ENCODE measurements around the gene RAB3A. TPM values are rescaled to one million over a fixed set of nuclear protein-coding genes. Genes with fewer than 3 reads are reported as not detected.
A peak's percentile ranks its signal among the peaks of the same experiment; 100 is the strongest.

Gene RAB3A
- total and polyA plus RNA-seq, 2 donors from 2014 or later, result 5.2 to 10.5 TPM

DNA sequence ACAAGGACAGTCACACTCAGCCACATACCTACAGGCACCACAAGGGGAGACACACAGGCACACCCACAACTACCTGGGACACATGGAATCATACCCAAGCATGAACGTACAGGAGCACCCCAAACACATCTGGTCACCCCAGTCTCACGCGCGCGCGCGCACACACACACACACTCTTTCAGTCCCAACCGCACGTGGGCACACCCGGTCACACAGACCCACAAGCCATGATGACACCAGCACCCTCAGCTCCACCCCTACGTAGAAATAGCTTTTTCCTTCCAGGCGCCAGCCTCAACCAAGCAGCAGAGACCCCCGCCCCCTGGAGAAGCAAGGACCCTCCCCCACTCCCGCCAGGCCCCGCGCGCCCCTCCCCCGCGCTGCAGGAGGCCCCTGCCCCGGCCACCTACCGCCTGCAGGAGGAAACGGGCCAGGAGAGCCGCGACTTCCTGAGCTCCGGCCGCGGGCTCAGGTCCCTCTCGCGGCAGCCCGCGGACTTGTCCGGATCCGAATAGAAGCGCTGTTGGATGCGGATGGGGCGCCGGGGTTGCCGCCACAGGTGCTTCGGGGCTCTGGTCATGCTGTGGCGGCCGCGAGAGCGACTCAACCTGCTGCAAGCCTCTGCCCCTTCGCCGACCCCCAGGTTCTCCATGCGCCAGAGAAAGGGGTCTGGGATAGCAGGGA, 28.8 kb upstream of the RAB3A start:
- TF ChIP-seq, protein P1, sequence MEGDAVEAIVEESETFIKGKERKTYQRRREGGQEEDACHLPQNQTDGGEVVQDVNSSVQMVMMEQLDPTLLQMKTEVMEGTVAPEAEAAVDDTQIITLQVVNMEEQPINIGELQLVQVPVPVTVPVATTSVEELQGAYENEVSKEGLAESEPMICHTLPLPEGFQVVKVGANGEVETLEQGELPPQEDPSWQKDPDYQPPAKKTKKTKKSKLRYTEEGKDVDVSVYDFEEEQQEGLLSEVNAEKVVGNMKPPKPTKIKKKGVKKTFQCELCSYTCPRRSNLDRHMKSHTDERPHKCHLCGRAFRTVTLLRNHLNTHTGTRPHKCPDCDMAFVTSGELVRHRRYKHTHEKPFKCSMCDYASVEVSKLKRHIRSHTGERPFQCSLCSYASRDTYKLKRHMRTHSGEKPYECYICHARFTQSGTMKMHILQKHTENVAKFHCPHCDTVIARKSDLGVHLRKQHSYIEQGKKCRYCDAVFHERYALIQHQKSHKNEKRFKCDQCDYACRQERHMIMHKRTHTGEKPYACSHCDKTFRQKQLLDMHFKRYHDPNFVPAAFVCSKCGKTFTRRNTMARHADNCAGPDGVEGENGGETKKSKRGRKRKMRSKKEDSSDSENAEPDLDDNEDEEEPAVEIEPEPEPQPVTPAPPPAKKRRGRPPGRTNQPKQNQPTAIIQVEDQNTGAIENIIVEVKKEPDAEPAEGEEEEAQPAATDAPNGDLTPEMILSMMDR (IDR thresholded peaks at IDR 0.05; ENCODE audit: borderline replicate concordance, extremely low read depth, insufficient read depth), result no peak
- Histone ChIP-seq H3K4me3 (ENCODE audit: low read length in 3 of 3) (no peak overlapping the region), H3K9me3 (ENCODE audit: control insufficient read depth in 2 of 3, insufficient read depth in 1 of 3, low read length in 3 of 3) (peaks cover 0 to 3% (median 0%) of the 10 kb centered on the region in 3 donors), H3K27me3 (ENCODE audit: control insufficient read depth, insufficient read depth, low read length) (no peaks in the 10 kb centered on the region), H3K27ac (ENCODE audit: low read depth in 2 of 2, low read length in 2 of 2) (no peak overlapping the region), H3K4me1 (ENCODE audit: control insufficient read depth in 2 of 3, insufficient read depth in 2 of 3, low read depth in 1 of 3, low read length in 3 of 3) (no peaks in the 10 kb centered on the region), H3K9ac (ENCODE audit: low read length in 3 of 3) (no peak overlapping the region), H3K36me3 (ENCODE audit: control insufficient read depth in 2 of 3, insufficient read depth in 3 of 3, low read length in 3 of 3) (no peaks in the 10 kb centered on the region)
- FAIRE-seq (no peak), DNase-seq (peak in 4 of 5 donors; percentile 55 to 80 (median 69))
- intact Hi-C loops (cut with DNase I), result no loop called here

DNA sequence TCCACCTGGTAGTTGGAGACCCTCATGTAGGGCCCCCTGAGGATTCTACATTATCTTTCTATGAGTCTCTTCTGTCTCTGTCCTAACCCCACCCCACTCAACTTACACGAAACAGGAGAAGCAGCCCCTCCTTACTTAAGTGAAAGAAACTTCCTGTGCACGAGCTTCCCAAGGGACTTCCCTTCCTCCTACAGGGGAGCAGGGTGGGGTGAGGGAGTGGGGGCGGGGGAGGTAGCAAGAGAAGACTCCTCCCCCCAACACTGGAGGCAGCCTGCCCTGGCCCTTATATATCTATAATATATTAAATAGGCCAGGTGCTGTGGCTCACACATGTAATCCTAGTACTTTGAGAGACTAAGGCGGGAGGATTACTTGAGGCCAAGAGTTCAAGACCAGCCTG, 27.9 kb upstream of the RAB3A start:
- Histone ChIP-seq H3K27ac (ENCODE audit: low read depth in 2 of 2, low read length in 2 of 2) (no peak overlapping the region), H3K9ac (ENCODE audit: low read length in 3 of 3) (no peak overlapping the region), H3K4me1 (ENCODE audit: control insufficient read depth in 2 of 3, insufficient read depth in 2 of 3, low read depth in 1 of 3, low read length in 3 of 3) (peaks cover 0 to 2% (median 0%) of the 10 kb centered on the region in 3 donors), H3K9me3 (ENCODE audit: control insufficient read depth in 2 of 3, insufficient read depth in 1 of 3, low read length in 3 of 3) (peaks cover 0 to 3% (median 0%) of the 10 kb centered on the region in 3 donors), H3K27me3 (ENCODE audit: control insufficient read depth, insufficient read depth, low read length) (peaks cover 2% of the 10 kb centered on the region), H3K4me3 (ENCODE audit: low read length in 3 of 3) (no peak overlapping the region), H3K36me3 (ENCODE audit: control insufficient read depth in 2 of 3, insufficient read depth in 3 of 3, low read length in 3 of 3) (no peaks in the 10 kb centered on the region)
- FAIRE-seq (no peak), DNase-seq (no peak)
- intact Hi-C loops (cut with DNase I), result no loop called here
- TF ChIP-seq, protein P1 (IDR thresholded peaks at IDR 0.05; ENCODE audit: borderline replicate concordance, extremely low read depth, insufficient read depth), result no peak

DNA sequence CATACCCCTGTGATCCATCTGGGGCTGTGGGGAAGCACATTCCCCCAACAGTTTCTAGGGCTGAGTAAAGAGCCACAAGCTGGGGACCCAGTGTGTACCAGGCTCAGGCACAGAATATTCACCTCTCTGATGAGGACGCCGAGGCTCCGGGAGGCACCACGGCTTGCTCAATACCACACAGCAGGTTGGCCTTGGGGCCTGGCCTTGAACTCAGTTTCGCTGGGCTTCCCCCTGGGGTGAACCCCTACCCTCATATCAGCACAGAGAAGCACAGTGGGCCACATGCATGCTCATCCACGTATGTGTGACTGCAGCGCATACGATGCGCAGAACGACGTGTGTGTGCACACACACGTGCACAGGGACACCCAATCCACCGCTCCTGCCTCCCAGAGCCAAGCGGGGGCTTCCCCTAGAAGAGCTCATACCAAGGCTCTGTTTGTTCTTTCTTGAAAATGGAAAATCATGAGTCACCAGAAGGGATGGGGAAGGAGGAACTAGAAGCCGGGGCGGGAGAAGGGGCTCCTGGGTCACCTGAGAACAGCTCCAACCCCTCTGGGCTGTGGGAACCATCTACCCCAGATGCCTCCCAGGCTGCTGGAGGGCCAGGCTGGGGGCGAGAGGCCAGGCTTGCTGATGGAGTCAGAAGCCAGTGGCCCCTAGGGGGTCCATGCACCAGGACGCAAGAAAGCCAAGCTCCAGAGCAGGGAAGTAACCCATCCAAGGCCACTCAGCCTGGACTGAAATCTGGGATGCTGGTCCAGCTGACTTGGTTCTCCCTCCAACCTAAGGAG, 27.3 kb upstream of the RAB3A start:
- Histone ChIP-seq H3K9ac (ENCODE audit: low read length in 3 of 3) (no peak overlapping the region), H3K4me1 (ENCODE audit: control insufficient read depth in 2 of 3, insufficient read depth in 2 of 3, low read depth in 1 of 3, low read length in 3 of 3) (peaks cover 0 to 2% (median 0%) of the 10 kb centered on the region in 3 donors), H3K27ac (ENCODE audit: low read depth in 2 of 2, low read length in 2 of 2) (no peak overlapping the region), H3K27me3 (ENCODE audit: control insufficient read depth, insufficient read depth, low read length) (peaks cover 2% of the 10 kb centered on the region), H3K9me3 (ENCODE audit: control insufficient read depth in 2 of 3, insufficient read depth in 1 of 3, low read length in 3 of 3) (peaks cover 0 to 3% (median 0%) of the 10 kb centered on the region in 3 donors), H3K36me3 (ENCODE audit: control insufficient read depth in 2 of 3, insufficient read depth in 3 of 3, low read length in 3 of 3) (no peaks in the 10 kb centered on the region), H3K4me3 (ENCODE audit: low read length in 3 of 3) (no peak overlapping the region)
- FAIRE-seq (no peak), DNase-seq (no peak)
- intact Hi-C loops (cut with DNase I), result no loop called here
- TF ChIP-seq, protein P1 (IDR thresholded peaks at IDR 0.05; ENCODE audit: borderline replicate concordance, extremely low read depth, insufficient read depth), result no peak
